GM21381 (cell line): ENCODE measurements around the gene TRAF5.
"Not testable (repeated sequence)": the region's sequence is repeated elsewhere in the genome, so short reads cannot be mapped to it uniquely, and the experiment has no call there.

ENCODE experiments used
- ATAC-seq: cut with Tn5 transposase; IDR thresholded peaks from one replicate; pipeline ENCODE4 v1.9.1; 2021; ENCODE audit warnings: mild to moderate bottlenecking, moderate library complexity; ENCODE audit not compliant: unreplicated experiment

TRAF5 gene

GRCh38 chr1:211326528-211327345 lies at the start of gene TRAF5:
TRAF5 (plus strand) TSS chr1:211326833; CDS start chr1:211353240, 26,407 bp downstream.
- peak; percentile 30 for ATAC-seq

- ATAC-seq: no peak
These were observed 47.3 kb upstream of the TRAF5 start for GRCh38 chr1:211279340-211279739.

DNA sequence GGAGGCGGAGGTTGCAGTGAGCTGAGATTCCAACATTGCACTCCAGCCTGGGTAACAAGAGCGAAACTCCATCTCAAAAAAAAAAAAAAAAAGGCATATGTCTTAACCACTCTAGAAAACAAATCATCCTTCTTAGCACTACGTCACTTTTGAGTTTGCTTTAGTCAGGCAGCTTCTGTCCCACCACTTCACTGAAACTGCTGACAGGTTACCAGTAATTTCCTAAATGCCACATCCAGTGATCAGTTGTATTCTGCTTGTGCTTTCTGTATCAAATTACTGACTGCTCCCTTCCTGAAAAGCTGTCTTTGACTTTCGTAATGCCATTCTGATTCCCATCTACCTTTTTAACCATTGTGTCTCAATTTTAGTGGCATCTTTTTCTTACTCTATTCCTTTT lies 45.7 kb upstream of the TRAF5 start:
- no peak for ATAC-seq

DNA sequence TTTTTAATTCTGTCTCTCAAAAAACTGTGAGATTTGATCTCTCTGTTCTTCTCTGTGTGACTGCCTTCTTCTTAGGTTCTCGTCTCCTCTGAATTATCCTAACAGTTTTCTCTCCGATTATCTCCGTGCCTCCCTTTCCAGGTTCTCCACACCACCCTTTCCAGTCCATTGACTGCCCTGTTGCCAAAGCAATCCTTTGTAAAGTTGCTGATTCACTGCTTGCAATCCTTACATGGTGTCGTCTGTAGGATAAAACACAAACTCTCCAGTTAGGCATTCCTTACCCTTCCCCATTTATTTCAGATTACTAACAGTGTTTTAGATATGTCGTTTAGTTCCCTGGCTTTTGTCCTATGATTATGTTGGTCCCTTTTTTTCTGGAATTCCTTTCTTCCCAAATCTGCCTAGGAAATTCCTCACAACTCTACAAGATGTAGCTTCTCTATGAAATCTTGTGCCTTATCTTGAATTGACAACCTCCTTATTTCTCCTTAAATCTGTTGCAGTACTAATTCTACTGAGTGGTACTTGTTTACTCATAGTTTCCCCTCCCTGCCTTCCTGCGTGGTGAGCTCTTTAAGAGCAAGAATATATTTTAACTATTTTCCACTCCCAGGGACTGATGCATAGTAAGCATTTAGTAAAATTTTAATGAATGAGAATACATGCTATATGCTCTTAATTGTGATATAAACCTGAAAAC lies 45.2 kb upstream of the TRAF5 start:
- no peak for ATAC-seq

DNA sequence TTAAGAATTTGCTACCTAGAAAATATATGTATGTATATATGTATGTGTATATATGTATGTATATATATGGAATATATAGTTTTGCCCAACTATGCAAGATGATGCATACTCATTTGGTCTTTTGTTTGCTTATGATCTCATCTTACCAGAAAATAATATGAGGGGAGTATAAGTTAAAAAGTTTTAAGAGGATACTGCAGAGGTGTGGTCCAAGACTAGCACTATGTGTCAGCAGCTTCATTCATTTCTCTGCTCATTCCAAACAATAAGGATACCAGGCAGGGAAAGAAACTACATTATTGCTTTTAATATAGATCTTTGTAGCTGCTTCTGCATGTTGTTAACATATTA lies 44.6 kb upstream of the TRAF5 start:
- no peak for ATAC-seq

DNA sequence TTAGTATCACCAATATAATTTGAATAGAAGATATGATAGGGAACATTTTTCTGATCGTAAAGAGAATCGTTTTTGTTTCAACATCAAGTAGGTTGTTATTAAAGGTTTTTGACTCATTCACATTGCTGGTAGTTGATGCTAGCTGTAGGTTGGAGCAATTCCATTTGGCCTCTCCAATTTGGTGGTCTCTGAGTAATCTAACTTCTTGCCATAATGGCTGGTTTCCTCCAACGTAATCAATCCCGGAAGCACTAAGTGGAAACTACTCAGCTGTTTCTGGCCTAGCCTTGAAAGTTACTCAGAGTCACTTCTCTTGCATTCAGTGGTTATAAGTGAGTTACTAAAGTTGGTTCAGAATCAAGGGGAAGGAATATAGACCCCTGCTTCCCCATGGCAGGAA lies 41.4 kb upstream of the TRAF5 start:
- no peak for ATAC-seq

- no peak for ATAC-seq
These were observed 39.4 kb upstream of the TRAF5 start for GRCh38 chr1:211287218-211287617.

DNA sequence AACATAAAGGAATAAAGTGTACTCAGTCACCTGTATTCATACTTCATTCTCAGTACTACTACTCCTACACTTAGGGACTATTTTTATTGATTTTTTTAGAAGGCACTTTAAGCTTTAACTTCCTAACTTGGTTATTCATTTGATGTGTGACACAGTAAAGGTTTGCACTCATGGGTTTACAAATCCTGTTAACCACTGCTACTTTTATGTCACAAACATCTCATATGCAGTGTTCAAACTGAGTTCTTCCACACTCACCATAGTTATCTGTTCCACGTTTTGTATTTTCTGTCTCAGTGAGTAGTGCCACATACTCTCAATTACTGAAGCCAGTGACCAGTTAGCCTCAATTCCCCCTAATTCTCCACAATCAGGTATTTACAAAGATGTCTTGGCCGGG lies 34.2 kb upstream of the TRAF5 start:
- ATAC-seq: no peak

GRCh38 chr1:211296396-211296795 lies 30.2 kb upstream of the TRAF5 start:
- ATAC-seq: no peak

DNA sequence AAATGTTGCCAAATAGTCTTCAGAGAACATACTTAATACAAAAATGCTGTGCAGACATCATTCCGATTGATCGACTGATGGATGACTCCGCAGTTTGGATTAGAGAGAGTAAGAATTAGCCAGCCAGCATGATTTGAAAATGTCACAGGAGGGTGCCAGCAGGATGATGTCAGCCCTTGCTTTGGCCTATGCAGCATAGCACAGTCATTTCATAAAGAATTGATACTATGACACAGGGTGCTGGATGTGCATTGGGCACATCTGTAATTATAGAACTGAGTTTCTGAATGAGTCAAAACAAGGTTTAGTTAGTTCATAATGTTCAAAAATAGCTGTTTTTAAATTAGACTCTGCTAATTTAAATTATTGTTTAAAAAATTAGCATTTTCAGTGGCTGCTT lies 21.6 kb upstream of the TRAF5 start:
- ATAC-seq: peak; percentile 97

DNA sequence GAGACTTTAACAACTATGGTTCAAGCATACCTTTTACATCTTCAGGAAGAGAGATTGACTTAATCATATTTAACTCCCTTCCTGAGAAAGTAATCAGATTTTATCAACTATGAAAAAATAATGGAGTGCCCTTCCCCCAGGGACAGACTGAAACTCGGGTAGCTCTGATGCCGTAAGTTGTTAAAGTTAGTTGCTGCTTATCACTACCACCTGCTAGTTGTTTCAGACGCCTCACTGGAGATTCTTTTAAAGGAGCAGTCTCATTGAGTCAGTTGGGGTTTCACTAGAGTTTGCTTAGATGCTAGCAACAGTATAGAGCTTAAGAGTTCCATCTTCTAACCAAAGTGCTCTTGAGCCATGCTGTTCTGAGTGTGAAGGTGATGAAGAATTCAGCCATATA lies 17.0 kb upstream of the TRAF5 start:
- ATAC-seq: no peak

- ATAC-seq: no peak
These were observed 13.2 kb upstream of the TRAF5 start for GRCh38 chr1:211313392-211313791.

GRCh38 chr1:211318576-211319280 lies 7.9 kb upstream of the TRAF5 start:
- ATAC-seq: no peak

GRCh38 chr1:211319892-211320291 lies 6.7 kb upstream of the TRAF5 start:
- ATAC-seq: no peak

GRCh38 chr1:211320980-211321379 lies 5.7 kb upstream of the TRAF5 start:
- no peak for ATAC-seq

DNA sequence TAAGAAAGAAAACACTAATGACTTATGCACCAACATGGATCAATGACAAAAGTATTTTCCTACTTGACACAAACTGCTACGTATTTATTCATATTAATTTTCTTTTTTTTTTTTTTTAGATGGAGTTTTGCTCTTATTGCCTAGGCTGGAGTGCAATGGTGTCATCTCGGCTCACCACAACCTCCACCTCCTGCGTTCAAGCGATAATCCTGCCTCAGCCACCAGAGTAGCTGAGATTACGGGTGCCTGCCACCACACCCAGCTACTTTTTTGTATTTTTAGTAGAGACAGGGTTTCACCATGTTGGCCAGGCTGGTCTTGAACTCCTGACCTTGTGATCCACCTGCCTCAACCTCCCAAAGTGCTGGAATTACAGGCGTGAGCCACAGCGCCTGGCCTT lies 5.0 kb upstream of the TRAF5 start:
- not testable (repeated sequence) for ATAC-seq

- ATAC-seq: peak; percentile 47
These were observed 3.2 kb upstream of the TRAF5 start for GRCh38 chr1:211323156-211324063.

DNA sequence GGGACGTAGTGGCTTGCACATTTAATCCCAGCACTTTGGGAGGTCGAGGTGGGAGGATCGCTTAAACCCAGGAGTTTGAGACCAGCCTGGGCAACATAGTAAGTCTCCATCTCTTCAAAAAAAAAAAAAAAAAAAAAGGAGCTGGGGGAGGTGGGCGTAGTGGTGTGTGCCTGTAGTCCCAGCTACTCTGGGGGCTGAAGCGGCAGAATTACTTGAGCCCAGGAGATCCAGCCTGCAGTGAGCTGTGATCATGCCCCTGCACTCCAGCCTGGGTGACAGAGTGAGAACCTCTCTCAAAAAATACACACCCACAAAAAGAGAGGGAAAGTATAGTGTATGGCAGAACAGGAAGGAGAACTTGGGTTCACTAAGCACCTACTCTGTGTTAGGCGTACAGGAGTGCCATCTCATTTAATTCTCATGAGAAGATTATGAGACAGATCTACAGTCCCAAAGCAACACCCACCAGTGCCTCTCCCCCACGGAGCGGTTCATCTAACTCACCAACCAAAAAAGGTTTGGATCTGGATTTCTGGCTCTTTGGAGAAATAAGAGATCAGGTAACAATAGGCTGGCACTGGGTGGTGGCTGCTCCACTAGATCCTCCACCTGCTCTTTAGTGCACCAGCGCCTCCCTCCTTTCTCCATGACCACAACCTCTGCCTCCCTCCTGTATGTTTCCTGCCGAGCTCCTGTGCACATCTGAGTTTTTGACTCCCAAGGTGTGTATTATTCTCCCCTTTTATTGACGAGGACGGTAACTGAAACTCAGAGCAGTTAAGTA lies 1.4 kb upstream of the TRAF5 start:
- no peak for ATAC-seq

GRCh38 chr1:211326140-211326527 lies 499 bp upstream of the TRAF5 start:
- ATAC-seq: no peak

- peak; percentile 28 for ATAC-seq
These were observed 801 bp downstream of the TRAF5 start for GRCh38 chr1:211327346-211327921.
